Pons (tissue), 1 donor: ENCODE results near the gene FAM13C.

Source experiments
- DNase-seq: peaks from one replicate; pipeline ENCODE4 v3.0.0-alpha.2; 2016; ENCODE audit warnings: low spot score

FAM13C gene

GRCh38 chr10:59361663-59362143 is 646 bp downstream of the FAM13C start:
- no peak for DNase-seq

GRCh38 chr10:59360605-59361405 is 1.5 kb downstream of the FAM13C start:
- peak; percentile 66 for DNase-seq

GRCh38 chr10:59358576-59358975 is 3.8 kb downstream of the FAM13C start:
- no peak for DNase-seq

- peak; percentile 85 for DNase-seq
Measured at GRCh38 chr10:59354434-59354833, 7.9 kb downstream of the FAM13C start.

GRCh38 chr10:59350558-59350957 is 11.8 kb downstream of the FAM13C start:
- DNase-seq: no peak

GRCh38 chr10:59346321-59346720 is 16.0 kb downstream of the FAM13C start:
- no peak for DNase-seq

GRCh38 chr10:59342723-59343122 is 19.6 kb downstream of the FAM13C start:
- DNase-seq: no peak

- DNase-seq: no peak
Measured at GRCh38 chr10:59342000-59342399, 20.3 kb downstream of the FAM13C start.

- DNase-seq: no peak
Measured at GRCh38 chr10:59340285-59340684, 22.1 kb downstream of the FAM13C start.

GRCh38 chr10:59339351-59339750 is 23.0 kb downstream of the FAM13C start:
- no peak for DNase-seq

- DNase-seq: peak; percentile 90
Measured at GRCh38 chr10:59337201-59337652, 25.1 kb downstream of the FAM13C start.

GRCh38 chr10:59336632-59337031 is 25.7 kb downstream of the FAM13C start:
- DNase-seq: peak; percentile 81

GRCh38 chr10:59335497-59335896 is 26.9 kb downstream of the FAM13C start:
- no peak for DNase-seq

GRCh38 chr10:59333701-59334100 is 28.6 kb downstream of the FAM13C start:
- DNase-seq: peak; percentile 99

- no peak for DNase-seq
Measured at GRCh38 chr10:59332581-59332980, 29.8 kb downstream of the FAM13C start.

- no peak for DNase-seq
Measured at GRCh38 chr10:59331661-59332060, 30.7 kb downstream of the FAM13C start.

GRCh38 chr10:59325116-59325515 is 37.2 kb downstream of the FAM13C start:
- no peak for DNase-seq

GRCh38 chr10:59324597-59324996 is 37.8 kb downstream of the FAM13C start:
- DNase-seq: no peak

- DNase-seq: no peak
Measured at GRCh38 chr10:59323831-59324401, 38.4 kb downstream of the FAM13C start.

- no peak for DNase-seq
Measured at GRCh38 chr10:59323036-59323459, 39.3 kb downstream of the FAM13C start.

- no peak for DNase-seq
Measured at GRCh38 chr10:59322131-59322530, 40.2 kb downstream of the FAM13C start.

- DNase-seq: no peak
Measured at GRCh38 chr10:59320355-59320754, 42.0 kb downstream of the FAM13C start.

- no peak for DNase-seq
Measured at GRCh38 chr10:59319854-59320253, 42.5 kb downstream of the FAM13C start.
